ENCODE data around the gene FUS. TPM values are rescaled to one million over a fixed set of nuclear protein-coding genes. Genes with fewer than 3 reads are reported as not detected.

FUS gene
- total and polyA plus RNA-seq, 2 of the 8 experiments (the other 6 are each of a cell fraction or from before 2014, with no cell fraction given), result 484 to 685 TPM

DNA sequence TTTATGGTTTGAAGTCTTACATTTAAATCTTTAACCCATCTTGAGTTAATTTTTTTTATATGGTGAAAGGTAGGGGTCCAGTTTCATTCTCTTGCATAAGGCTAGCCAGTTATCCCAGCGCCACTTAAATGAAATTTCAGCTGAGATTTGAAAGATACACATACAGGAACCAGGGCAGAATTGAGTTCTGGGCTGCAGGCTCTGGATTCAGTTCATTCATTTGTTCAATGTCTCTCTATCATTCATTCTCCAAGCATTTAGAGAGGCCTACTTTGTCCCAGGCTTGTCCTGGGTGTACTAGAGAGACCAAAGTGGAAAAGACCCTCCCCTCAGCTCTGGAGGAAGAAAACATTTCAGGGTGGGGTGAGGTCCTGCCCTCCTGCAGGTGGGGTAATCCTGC, 33.4 kb downstream of the FUS start (continued):
- TF ChIP-seq, protein P1, sequence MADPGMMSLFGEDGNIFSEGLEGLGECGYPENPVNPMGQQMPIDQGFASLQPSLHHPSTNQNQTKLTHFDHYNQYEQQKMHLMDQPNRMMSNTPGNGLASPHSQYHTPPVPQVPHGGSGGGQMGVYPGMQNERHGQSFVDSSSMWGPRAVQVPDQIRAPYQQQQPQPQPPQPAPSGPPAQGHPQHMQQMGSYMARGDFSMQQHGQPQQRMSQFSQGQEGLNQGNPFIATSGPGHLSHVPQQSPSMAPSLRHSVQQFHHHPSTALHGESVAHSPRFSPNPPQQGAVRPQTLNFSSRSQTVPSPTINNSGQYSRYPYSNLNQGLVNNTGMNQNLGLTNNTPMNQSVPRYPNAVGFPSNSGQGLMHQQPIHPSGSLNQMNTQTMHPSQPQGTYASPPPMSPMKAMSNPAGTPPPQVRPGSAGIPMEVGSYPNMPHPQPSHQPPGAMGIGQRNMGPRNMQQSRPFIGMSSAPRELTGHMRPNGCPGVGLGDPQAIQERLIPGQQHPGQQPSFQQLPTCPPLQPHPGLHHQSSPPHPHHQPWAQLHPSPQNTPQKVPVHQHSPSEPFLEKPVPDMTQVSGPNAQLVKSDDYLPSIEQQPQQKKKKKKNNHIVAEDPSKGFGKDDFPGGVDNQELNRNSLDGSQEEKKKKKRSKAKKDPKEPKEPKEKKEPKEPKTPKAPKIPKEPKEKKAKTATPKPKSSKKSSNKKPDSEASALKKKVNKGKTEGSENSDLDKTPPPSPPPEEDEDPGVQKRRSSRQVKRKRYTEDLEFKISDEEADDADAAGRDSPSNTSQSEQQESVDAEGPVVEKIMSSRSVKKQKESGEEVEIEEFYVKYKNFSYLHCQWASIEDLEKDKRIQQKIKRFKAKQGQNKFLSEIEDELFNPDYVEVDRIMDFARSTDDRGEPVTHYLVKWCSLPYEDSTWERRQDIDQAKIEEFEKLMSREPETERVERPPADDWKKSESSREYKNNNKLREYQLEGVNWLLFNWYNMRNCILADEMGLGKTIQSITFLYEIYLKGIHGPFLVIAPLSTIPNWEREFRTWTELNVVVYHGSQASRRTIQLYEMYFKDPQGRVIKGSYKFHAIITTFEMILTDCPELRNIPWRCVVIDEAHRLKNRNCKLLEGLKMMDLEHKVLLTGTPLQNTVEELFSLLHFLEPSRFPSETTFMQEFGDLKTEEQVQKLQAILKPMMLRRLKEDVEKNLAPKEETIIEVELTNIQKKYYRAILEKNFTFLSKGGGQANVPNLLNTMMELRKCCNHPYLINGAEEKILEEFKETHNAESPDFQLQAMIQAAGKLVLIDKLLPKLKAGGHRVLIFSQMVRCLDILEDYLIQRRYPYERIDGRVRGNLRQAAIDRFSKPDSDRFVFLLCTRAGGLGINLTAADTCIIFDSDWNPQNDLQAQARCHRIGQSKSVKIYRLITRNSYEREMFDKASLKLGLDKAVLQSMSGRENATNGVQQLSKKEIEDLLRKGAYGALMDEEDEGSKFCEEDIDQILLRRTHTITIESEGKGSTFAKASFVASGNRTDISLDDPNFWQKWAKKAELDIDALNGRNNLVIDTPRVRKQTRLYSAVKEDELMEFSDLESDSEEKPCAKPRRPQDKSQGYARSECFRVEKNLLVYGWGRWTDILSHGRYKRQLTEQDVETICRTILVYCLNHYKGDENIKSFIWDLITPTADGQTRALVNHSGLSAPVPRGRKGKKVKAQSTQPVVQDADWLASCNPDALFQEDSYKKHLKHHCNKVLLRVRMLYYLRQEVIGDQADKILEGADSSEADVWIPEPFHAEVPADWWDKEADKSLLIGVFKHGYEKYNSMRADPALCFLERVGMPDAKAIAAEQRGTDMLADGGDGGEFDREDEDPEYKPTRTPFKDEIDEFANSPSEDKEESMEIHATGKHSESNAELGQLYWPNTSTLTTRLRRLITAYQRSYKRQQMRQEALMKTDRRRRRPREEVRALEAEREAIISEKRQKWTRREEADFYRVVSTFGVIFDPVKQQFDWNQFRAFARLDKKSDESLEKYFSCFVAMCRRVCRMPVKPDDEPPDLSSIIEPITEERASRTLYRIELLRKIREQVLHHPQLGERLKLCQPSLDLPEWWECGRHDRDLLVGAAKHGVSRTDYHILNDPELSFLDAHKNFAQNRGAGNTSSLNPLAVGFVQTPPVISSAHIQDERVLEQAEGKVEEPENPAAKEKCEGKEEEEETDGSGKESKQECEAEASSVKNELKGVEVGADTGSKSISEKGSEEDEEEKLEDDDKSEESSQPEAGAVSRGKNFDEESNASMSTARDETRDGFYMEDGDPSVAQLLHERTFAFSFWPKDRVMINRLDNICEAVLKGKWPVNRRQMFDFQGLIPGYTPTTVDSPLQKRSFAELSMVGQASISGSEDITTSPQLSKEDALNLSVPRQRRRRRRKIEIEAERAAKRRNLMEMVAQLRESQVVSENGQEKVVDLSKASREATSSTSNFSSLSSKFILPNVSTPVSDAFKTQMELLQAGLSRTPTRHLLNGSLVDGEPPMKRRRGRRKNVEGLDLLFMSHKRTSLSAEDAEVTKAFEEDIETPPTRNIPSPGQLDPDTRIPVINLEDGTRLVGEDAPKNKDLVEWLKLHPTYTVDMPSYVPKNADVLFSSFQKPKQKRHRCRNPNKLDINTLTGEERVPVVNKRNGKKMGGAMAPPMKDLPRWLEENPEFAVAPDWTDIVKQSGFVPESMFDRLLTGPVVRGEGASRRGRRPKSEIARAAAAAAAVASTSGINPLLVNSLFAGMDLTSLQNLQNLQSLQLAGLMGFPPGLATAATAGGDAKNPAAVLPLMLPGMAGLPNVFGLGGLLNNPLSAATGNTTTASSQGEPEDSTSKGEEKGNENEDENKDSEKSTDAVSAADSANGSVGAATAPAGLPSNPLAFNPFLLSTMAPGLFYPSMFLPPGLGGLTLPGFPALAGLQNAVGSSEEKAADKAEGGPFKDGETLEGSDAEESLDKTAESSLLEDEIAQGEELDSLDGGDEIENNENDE (IDR thresholded peaks at IDR 0.05; ENCODE audit: insufficient replicate concordance, low read length), result no peak
- no peak for TF ChIP-seq BACH1 (IDR thresholded peaks at IDR 0.05; ENCODE audit: low read length)
